HG03045 (cell line): ENCODE measurements around the gene NOMO2.
"Not testable (repeated sequence)": the region's sequence is repeated elsewhere in the genome, so short reads cannot be mapped to it uniquely, and the experiment has no call there.

ENCODE experiments used
- ATAC-seq: cut with Tn5 transposase; IDR thresholded peaks from one replicate; pipeline ENCODE4 v1.9.1; 2021; ENCODE audit warnings: mild to moderate bottlenecking, moderate library complexity; ENCODE audit not compliant: unreplicated experiment

NOMO2 gene

GRCh38 chr16:18575298-18575917 lies 13.5 kb upstream of the NOMO2 start:
- ATAC-seq = not testable (repeated sequence)

GRCh38 chr16:18573887-18574286 lies 12.0 kb upstream of the NOMO2 start:
- not testable (repeated sequence) for ATAC-seq

DNA sequence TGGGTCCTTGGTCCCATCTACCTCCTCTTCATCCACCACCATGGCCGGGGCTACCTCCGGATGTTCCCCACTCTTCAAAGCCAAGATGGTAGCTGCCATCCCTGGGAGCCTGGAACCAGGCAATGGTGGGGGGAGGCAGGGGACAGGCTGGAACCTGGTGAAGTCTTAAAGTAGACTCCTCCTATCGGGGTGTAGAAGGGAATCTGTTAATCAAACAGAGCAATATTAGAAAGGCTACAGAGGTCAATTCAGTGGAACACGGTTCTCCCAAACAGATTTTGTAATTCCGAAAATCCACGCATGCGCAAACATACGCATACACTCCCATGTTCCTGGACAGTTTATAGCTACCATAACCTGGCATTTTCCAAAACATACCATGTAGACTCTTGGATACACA lies 11.1 kb upstream of the NOMO2 start:
- ATAC-seq = not testable (repeated sequence)

- not testable (repeated sequence) for ATAC-seq
Observed at GRCh38 chr16:18571307-18571850, 9.5 kb upstream of the NOMO2 start.

GRCh38 chr16:18570529-18571306 lies 8.8 kb upstream of the NOMO2 start:
- not testable (repeated sequence) for ATAC-seq

- ATAC-seq = not testable (repeated sequence)
Observed at GRCh38 chr16:18560416-18561220, 1.3 kb downstream of the NOMO2 start.

DNA sequence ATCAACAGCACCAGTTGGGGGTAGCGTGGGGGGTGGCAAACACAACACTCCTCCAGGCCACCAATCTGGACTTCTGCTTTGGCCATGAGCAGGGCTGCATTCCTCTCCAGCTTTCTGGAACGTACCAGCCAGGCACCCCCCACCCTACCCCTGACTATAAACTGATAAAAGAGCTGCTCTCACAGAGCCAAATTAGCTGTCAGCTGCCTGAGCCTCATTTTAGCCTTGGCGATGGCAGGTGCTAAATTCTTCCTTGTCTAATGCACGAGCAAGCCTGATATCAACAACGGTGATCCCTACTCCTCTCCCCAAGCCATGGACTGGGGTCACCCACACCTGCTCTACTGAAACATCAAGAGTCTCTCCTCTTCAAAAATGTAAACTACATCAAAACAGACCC lies 8.2 kb downstream of the NOMO2 start:
- not testable (repeated sequence) for ATAC-seq

- ATAC-seq = not testable (repeated sequence)
Observed at GRCh38 chr16:18547382-18547781, 14.5 kb downstream of the NOMO2 start.

- ATAC-seq = not testable (repeated sequence)
Observed at GRCh38 chr16:18546853-18547252, 15.0 kb downstream of the NOMO2 start.

DNA sequence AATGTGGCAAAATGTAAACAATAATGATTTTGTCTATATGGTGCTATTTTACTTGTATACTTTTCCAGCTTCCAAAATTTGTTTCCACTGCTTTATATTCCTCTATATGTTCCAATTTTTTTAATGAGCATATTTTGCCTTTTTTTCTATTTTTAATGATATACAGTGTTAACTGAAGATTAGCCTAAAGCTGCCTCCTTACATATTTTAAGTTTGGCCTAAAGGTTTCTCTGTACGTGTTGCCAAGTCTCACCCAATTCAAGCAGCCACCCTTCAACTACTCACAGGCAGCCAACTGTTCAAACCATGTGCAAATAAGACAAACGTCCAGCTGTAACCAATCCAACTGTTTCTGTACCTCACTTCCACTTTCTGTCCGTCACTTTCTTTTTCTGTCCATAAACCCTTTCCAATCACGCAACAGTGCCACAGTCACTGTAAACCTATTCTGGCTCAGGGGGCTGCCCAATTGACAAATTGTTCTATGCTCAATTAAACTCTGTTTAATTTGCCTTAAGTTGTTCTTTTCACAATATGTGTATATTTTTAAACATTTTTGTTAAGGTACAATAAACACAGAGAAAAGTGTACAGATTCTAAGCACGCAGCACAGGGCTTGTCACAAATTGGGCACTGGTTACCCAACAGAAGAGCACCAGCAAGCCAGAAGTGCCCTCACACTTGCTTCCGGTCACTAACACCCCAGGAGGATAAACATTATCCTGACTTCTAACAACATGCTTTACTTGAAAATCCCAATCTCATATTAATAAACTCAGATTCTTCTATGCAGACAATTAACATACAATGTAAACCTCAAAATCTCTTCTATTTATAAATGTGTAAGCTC lies 17.4 kb downstream of the NOMO2 start:
- not testable (repeated sequence) for ATAC-seq

DNA sequence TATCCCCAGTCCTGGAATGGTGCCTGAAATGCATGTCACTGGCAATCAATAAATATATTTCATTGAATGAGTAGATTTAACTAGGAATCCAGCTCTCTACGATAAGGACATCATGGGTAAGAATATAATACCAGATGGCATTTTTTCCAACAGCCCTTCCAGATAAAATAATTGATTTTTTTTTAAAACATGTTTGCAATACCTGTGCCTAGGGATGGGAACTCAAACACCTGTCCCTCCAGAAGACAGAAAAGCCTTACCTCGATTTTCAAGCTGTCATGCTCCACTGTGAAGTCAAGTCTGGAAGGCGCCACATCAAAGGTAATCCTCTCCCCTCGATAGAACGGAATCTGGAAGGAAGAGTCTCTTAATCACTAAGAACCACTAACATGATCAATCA lies 20.0 kb downstream of the NOMO2 start:
- not testable (repeated sequence) for ATAC-seq

- not testable (repeated sequence) for ATAC-seq
Observed at GRCh38 chr16:18537004-18537403, 24.9 kb downstream of the NOMO2 start.

DNA sequence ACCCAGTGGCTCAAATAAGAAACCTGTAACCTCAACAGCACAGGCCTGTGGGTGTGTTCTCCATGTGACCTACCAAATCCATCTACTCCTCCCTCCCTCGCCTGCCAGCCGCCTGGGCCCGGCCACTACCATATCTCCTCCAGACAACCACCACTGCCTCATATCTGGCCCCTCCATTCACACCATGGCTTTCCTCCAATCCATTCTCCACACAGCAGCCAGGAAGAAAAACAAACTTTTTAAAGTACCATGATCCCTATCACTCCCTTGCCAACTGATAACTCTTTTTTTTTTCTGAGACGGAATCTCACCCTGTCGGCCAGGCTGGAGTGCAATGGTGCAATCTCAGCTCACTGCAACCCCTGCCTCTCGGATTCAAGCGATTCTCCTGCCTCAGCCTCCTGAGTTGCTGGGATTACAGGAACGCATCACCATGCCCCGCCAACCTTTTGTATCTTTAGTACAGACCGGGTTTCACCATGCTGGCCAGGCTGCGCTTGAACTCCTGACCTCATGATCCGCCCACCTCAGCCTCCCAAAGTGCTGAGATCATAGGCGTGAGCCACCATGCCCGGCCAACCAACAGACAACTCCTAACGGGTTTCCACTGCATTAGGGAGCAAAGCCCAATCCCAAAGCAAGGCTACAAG lies 26.3 kb downstream of the NOMO2 start:
- not testable (repeated sequence) for ATAC-seq

DNA sequence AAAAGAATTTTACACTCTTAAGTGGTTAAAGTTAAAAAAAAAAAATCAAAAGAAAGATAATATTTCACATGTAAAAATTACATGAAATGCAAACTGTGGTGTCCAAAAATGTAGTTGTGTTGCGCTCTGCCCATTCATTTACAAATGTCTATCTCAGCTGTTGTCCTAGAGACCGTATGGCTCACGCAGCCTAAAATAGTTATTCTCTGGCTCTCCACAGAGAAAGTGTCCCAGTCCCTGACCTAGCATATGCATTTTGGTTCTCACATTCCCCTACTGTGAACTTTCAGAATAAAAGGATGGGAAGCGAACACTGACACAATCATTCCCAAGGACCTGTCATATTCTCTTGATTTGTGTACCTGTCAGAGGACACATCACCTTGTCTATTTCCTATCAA lies 27.6 kb downstream of the NOMO2 start:
- not testable (repeated sequence) for ATAC-seq

DNA sequence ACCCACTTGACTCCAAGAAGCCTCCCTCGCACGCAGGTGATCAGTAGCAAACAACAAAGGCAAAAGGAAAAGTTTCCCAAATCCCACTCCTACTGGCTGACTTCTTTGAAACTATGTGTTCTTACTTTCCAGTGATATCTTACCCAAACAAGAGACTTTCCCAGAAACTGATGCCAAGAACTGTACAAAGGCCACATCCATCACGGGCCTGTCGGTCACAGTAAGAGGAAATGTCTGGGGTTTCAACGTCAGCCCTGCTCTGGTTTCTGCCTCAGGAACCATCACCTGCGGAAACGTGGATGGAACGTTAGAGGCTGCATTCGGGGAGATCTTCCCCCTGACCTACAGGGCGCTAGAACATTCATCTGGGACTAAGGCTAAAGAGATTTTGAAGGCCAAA lies 30.6 kb downstream of the NOMO2 start:
- not testable (repeated sequence) for ATAC-seq

- ATAC-seq = not testable (repeated sequence)
Observed at GRCh38 chr16:18530329-18530728, 31.6 kb downstream of the NOMO2 start.

DNA sequence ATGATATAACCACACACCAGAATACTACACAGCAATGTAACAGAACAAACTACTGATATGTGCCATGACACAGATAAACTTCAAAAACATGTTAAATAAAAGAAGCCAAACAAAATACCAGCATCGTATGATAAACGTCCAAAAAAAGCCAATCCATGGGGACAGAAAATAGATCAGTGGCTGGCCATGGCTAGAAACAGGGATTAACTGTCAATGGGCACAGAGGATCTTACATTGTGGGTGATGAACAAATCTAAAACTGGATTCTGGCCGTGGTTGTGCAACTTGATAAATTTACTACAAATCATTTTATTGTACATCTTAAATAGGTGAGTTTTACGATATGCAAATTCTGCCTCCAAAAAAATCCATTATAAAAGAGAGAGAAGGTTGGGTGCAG lies 35.4 kb downstream of the NOMO2 start:
- not testable (repeated sequence) for ATAC-seq

DNA sequence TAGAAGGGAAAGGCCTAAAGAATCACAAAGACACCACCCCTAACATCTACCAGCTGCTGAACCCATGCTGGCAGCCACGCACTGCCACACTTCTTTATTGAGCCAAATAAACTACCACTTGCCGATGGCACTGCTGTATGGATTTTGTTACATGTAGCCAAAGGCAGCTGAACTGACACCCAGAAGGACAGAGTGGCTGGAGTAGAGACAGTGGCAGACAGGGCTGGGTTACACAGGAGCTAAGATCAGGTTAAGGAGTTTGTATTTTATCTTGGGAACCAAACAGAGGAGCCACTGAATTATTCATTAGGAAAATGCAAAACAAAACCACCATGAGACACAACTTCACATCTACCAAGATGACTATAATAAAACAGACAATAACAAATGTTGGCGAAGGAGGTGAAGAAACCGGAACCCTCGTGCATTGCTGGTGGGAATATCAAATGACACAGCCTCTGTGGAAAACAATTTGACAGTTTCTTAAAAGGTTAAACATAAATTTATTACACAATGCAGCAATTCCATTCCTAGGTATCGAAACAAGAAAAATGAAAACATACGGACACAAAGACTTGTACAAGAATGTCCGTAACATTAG lies 35.9 kb downstream of the NOMO2 start:
- not testable (repeated sequence) for ATAC-seq

DNA sequence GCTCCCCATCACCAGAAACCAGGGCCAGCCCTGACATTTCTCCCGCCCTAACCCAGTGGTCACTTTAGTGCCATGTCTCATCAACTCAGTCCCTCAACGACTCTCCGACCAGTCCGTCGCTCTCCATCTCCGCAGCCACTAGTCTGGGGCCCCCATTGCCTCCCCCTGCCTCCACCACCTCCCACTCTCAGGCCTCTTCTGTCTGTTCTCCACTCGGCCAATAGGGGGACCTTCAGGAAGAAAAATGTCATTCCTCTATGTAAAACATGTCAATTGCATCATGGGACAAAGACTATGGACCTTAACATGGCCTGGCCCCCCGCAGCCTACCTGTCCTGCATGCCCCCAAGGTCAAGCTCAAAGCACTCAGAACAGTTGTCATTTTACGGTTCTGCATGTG lies 39.3 kb downstream of the NOMO2 start:
- not testable (repeated sequence) for ATAC-seq
